PC-9 (cell line): Measurements from ENCODE around the gene KIAA0513. TPM values are rescaled to one million over a fixed set of nuclear protein-coding genes. Genes with fewer than 3 reads are reported as not detected.

ENCODE experiments used
- BruUV-seq: library from RNA; stranded (reverse); fragments of 400-500 nt; replicated peaks from 2 replicates; lab custom pipeline; 2021; lab: Mats Ljungman, UMichigan
- CTCF ChIA-PET: fragments of 300-600 bp; sonication (Branson Sonifier 250); formaldehyde crosslinking; loops from one replicate; lab custom pipeline; 2022; ENCODE audit warnings: antibody characterized with exemption; lab: Charles Lee
- POLR2A ChIA-PET: fragments of 300-600 bp; sonication (Branson Sonifier 250); formaldehyde crosslinking; loops from one replicate; lab custom pipeline; 2022; ENCODE audit warnings: antibody characterized with exemption; ENCODE audit not compliant: unreplicated experiment; lab: Charles Lee
- DNase-seq, 2 experiments: peaks; one replicate each; pipeline versions ENCODE4 v3.0.0 to v3.0.0-alpha.2; 2015 to 2022; ENCODE audit warnings: mixed read lengths in 1 of 2
- H2AFZ ChIP-seq: fragments of 200-600 bp; sonication (generic); 2 replicates; pipeline ENCODE4 v1.8.1; 2017; ENCODE audit warnings: antibody characterized with exemption
- H3F3A ChIP-seq: fragments of 200-600 bp; sonication (generic); 2 replicates; pipeline ENCODE4 v1.8.1; 2017; ENCODE audit warnings: antibody characterized with exemption, mild to moderate bottlenecking, low read depth; ENCODE audit not compliant: insufficient read depth
- H3K27ac ChIP-seq: fragments of 200-600 bp; sonication (generic); 2 replicates; pipeline ENCODE4 v1.6.1; 2016; ENCODE audit warnings: mixed run types
- H3K27me3 ChIP-seq: fragments of 200-600 bp; sonication (generic); 2 replicates; pipeline ENCODE4 v1.6.1; 2016; ENCODE audit warnings: low read depth, mixed run types; ENCODE audit not compliant: insufficient read depth
- H3K36me3 ChIP-seq: fragments of 200-600 bp; sonication (generic); 2 replicates; pipeline ENCODE4 v1.6.1; 2016; ENCODE audit warnings: low read depth, mixed run types
- H3K4me1 ChIP-seq: fragments of 200-600 bp; sonication (generic); replicated peaks from 2 replicates; pipeline ENCODE4 v1.6.1; 2016; ENCODE audit warnings: mixed run types; ENCODE audit not compliant: insufficient read depth
- H3K4me2 ChIP-seq: fragments of 200-600 bp; sonication (generic); 2 replicates; pipeline ENCODE4 v1.6.1; 2017; ENCODE audit warnings: mixed run types
- H3K4me3 ChIP-seq: fragments of 200-600 bp; sonication (generic); 2 replicates; pipeline ENCODE4 v1.6.1; 2016; ENCODE audit warnings: mixed run types
- H3K79me2 ChIP-seq: fragments of 200-600 bp; sonication (generic); 2 replicates; pipeline ENCODE4 v1.6.1; 2017; ENCODE audit warnings: low read depth, mixed run types
- H3K9me2 ChIP-seq: fragments of 200-600 bp; sonication (generic); 2 replicates; pipeline ENCODE4 v1.8.1; 2017; ENCODE audit warnings: mild to moderate bottlenecking; ENCODE audit not compliant: insufficient read depth
- H3K9me3 ChIP-seq: fragments of 200-600 bp; sonication (generic); 2 replicates; pipeline ENCODE4 v1.8.1; 2016; ENCODE audit warnings: low read depth; ENCODE audit not compliant: insufficient read depth
- H4K20me1 ChIP-seq: fragments of 200-600 bp; sonication (generic); 2 replicates; pipeline ENCODE4 v1.8.1; 2017; ENCODE audit not compliant: insufficient read depth
- EZH2 ChIP-seq: fragments of 200-600 bp; sonication (generic); IDR thresholded peaks from 2 replicates; pipeline ENCODE4 v1.8.0; 2017; ENCODE audit warnings: antibody characterized with exemption, low read depth
- intact Hi-C: fragments of 100-400 bp; cut with micrococcal nuclease; formaldehyde crosslinking; loops from one replicate; pipeline ENCODE4 v1.10.0; 2022; ENCODE audit not compliant: unreplicated experiment
- total RNA-seq: library from RNA; stranded (reverse); gene quantifications from 2 replicates; pipeline ENCODE4 v1.2.3, GENCODE V29; 2021
- TF ChIP-seq, protein P1 (sequence below): fragments of 200-600 bp; sonication (generic); conservative IDR thresholded peaks from 2 replicates; pipeline ENCODE4 v1.6.1; 2017; ENCODE audit warnings: mixed run types, antibody characterized with exemption, mild to moderate bottlenecking, moderate library complexity

KIAA0513 gene
- total RNA-seq, 1 experiment from 2014 or later: 4.3 TPM

DNA sequence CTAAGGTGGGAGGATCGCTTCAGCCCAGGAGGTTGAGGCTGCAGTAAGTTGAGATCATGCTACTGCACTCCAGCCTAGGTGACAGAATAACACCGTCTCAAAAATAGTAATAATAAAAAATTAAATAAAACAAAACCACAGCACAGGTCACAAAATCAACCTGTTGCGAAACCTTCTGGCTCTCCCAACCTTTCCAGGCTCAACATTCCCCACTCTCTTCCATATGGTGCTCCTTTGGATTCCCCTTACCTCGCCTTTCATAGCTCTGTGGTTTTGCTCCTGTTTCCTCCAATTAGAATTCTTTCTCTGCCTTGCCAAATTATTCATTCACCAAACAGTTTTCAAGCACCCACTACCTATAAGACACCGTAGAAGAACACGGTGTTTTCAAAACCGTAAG is 21.0 kb upstream of the KIAA0513 start:
- H3K9me2 ChIP-seq: no peaks in the 10 kb centered on the region
- no peaks in the 10 kb centered on the region for H3K9me3 ChIP-seq
- CTCF ChIA-PET: interaction anchor here (1.0 kb wide), 1 partner anchor 80 kb away, joined by 3 read pairs; no protein-coding TSS in a partner anchor
- no peak for TF ChIP-seq EZH2
- TF ChIP-seq, protein P1, sequence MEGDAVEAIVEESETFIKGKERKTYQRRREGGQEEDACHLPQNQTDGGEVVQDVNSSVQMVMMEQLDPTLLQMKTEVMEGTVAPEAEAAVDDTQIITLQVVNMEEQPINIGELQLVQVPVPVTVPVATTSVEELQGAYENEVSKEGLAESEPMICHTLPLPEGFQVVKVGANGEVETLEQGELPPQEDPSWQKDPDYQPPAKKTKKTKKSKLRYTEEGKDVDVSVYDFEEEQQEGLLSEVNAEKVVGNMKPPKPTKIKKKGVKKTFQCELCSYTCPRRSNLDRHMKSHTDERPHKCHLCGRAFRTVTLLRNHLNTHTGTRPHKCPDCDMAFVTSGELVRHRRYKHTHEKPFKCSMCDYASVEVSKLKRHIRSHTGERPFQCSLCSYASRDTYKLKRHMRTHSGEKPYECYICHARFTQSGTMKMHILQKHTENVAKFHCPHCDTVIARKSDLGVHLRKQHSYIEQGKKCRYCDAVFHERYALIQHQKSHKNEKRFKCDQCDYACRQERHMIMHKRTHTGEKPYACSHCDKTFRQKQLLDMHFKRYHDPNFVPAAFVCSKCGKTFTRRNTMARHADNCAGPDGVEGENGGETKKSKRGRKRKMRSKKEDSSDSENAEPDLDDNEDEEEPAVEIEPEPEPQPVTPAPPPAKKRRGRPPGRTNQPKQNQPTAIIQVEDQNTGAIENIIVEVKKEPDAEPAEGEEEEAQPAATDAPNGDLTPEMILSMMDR: no peak
- H3K4me3 ChIP-seq: no peak overlapping the region
- DNase-seq: no peak
- POLR2A ChIA-PET: no interaction called here
- no peak overlapping the region for H3K4me2 ChIP-seq
- H3K27ac ChIP-seq: no peak overlapping the region
- H3K4me1 ChIP-seq: peaks cover 43% of the 10 kb centered on the region
- peaks cover 93% of the 10 kb centered on the region for H3K79me2 ChIP-seq
- peaks cover 12% of the 10 kb centered on the region; the same call in 1 of the 2 replicates for H3F3A ChIP-seq
- 0 out of 2 replicates have a peak, but pooled peaks cover 6% of the 10 kb centered on the region for H3K36me3 ChIP-seq
- BruUV-seq: no TSS peak
- H3K27me3 ChIP-seq: no peaks in the 10 kb centered on the region
- no peak overlapping the region for H2AFZ ChIP-seq
- intact Hi-C loops: no loop called here
- 0 out of 2 replicates have a peak, but pooled peaks cover 3% of the 10 kb centered on the region for H4K20me1 ChIP-seq

DNA sequence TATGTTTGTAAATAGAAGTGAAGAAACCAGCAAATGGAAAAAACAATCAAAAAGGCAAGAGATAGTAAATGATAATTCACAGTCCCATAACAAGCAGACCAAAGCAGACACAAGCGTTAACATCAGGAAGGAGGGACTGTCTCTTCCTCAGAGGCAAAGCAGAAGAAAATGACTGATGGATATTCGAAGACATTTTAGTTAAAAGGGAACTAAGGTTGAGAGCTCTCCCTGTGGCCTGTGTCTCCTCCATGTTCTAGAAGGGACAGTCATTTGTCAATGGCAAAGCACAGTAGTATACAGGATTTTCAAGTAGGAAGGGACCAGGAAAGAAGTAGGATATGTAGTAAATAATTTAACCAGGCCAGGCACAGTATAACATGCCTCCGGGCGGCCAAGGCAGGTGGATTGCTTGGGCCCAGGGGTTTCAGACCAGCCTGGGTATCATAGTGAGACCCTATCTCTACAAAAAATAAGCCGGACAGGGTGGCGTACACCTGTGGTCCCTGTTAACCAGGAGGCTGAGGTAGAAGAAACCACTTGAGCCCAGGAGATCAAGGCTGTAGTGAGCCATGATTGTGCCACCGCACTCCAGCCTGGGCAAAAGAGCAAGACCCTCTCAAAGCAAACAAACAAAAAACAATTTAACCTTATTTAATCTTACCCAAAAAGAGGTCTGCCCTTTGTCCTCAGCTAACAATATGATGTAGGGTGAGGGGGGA is 19.9 kb upstream of the KIAA0513 start:
- TF ChIP-seq, protein P1: no peak
- TF ChIP-seq EZH2: no peak
- DNase-seq: no peak
- H4K20me1 ChIP-seq: 0 out of 2 replicates have a peak, but pooled peaks cover 3% of the 10 kb centered on the region
- H3K27me3 ChIP-seq: no peaks in the 10 kb centered on the region
- H3K27ac ChIP-seq: no peak overlapping the region
- peaks cover 83% of the 10 kb centered on the region for H3K79me2 ChIP-seq
- H3K4me3 ChIP-seq: no peak overlapping the region
- H3K4me2 ChIP-seq: no peak overlapping the region
- no peaks in the 10 kb centered on the region for H3K9me2 ChIP-seq
- CTCF ChIA-PET: interaction anchor here (0.7 kb wide), 1 partner anchor 37 kb away, joined by 3 read pairs; no protein-coding TSS in a partner anchor
- H3K4me1 ChIP-seq: peaks cover 44% of the 10 kb centered on the region
- BruUV-seq: no TSS peak
- peaks cover 8% of the 10 kb centered on the region; the same call in 1 of the 2 replicates for H3F3A ChIP-seq
- H3K36me3 ChIP-seq: 0 out of 2 replicates have a peak, but pooled peaks cover 6% of the 10 kb centered on the region
- intact Hi-C loops: no loop called here
- POLR2A ChIA-PET: no interaction called here
- H3K9me3 ChIP-seq: no peaks in the 10 kb centered on the region
- no peak overlapping the region for H2AFZ ChIP-seq

DNA sequence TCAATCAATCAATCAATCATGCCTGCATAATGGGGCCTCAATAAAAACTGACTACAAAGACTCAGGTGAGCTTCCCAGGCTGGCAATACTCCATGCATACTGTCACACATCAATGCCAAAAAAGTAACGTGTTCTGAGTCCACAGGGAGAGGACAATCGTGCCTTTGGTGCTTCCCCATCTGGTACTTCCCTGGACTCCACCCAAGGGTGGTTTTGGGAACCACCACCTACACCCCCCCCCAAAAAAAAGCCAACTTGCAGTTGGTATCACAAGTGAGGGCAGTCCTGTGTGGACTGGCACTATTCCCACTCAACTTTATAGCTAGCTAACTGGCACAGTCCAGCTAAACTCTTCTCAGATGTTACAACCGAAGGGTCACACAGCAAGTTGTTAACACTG is 19.3 kb upstream of the KIAA0513 start:
- H3K9me3 ChIP-seq: no peaks in the 10 kb centered on the region
- no TSS peak for BruUV-seq
- peaks cover 44% of the 10 kb centered on the region for H3K4me1 ChIP-seq
- ChIA-PET CTCF (interaction anchor here (0.5 to 0.7 kb wide), 2 partner anchors 37 to 271 kb away, joined by 3 to 4 read pairs; no protein-coding TSS in a partner anchor), POLR2A (no interaction called here)
- no peak for DNase-seq
- no peak overlapping the region for H3K4me3 ChIP-seq
- no peaks in the 10 kb centered on the region for H3K27me3 ChIP-seq
- H3K27ac ChIP-seq: no peak overlapping the region
- H4K20me1 ChIP-seq: 0 out of 2 replicates have a peak, but pooled peaks cover 3% of the 10 kb centered on the region
- H3K9me2 ChIP-seq: no peaks in the 10 kb centered on the region
- H3K36me3 ChIP-seq: 0 out of 2 replicates have a peak, but pooled peaks cover 6% of the 10 kb centered on the region
- intact Hi-C loops: no loop called here
- H2AFZ ChIP-seq: no peak overlapping the region
- TF ChIP-seq, protein P1: no peak
- no peak for TF ChIP-seq EZH2
- H3K4me2 ChIP-seq: no peak overlapping the region
- H3K79me2 ChIP-seq: peaks cover 77% of the 10 kb centered on the region
- H3F3A ChIP-seq: peaks cover 8% of the 10 kb centered on the region; the same call in 1 of the 2 replicates
